Suprapubic skin (tissue), 4 donors: Measurements from ENCODE around the gene ATP1A2. TPM values are rescaled to one million over a fixed set of nuclear protein-coding genes. Genes with fewer than 3 reads are reported as not detected.

Experiments used
- DNase-seq, 2 donors: peaks; one replicate each; pipeline ENCODE4 v3.0.0-alpha.2; 2019; ENCODE audit warnings: low spot score in 2 of 2
- H3K27ac ChIP-seq: fragments of 200-600 bp; sonication (generic); one replicate; pipeline ENCODE4 v1.5.1; 2019
- H3K27me3 ChIP-seq: fragments of 200-600 bp; sonication (generic); one replicate; pipeline ENCODE4 v1.5.1; 2019
- H3K36me3 ChIP-seq: fragments of 200-600 bp; sonication (generic); one replicate; pipeline ENCODE4 v1.5.1; 2019
- H3K4me1 ChIP-seq: fragments of 200-600 bp; sonication (generic); one replicate; pipeline ENCODE4 v1.5.1; 2019
- H3K4me3 ChIP-seq: fragments of 200-600 bp; sonication (generic); one replicate; pipeline ENCODE4 v1.5.1; 2019; ENCODE audit warnings: mild to moderate bottlenecking
- H3K9me3 ChIP-seq: fragments of 200-600 bp; sonication (generic); one replicate; pipeline ENCODE4 v1.5.1; 2019
- EP300 ChIP-seq: sonication (generic); formaldehyde crosslinking; IDR thresholded peaks from one replicate; pipeline ENCODE4 v1.6.1; 2017; ENCODE audit warnings: antibody characterized with exemption
- POLR2A ChIP-seq, 2 donors: fragments of 450-650 bp; IDR thresholded peaks; one replicate each; pipeline ENCODE4 v1.6.1; 2017; ENCODE audit warnings: antibody characterized with exemption in 2 of 2, mild to moderate bottlenecking in 2 of 2, moderate library complexity in 2 of 2
- POLR2AphosphoS5 ChIP-seq, 3 donors: sonication (generic); formaldehyde crosslinking; IDR thresholded peaks; one replicate each; pipeline ENCODE4 v1.6.1; 2017; ENCODE audit warnings: antibody characterized with exemption in 3 of 3
- WGBS: methylation state at CpG from one replicate; pipeline ENCODE4 v1.1.5; 2018; 5-methylcytosine and 5-hydroxymethylcytosine counted together
- total RNA-seq, 4 donors: library from RNA; depleted of rRNA; stranded (reverse); fragments of >200 nt; gene quantifications; one replicate each; pipeline ENCODE4 v1.1.0, GENCODE V29; 2016
- TF ChIP-seq, protein P1 (sequence below), 2 donors: fragments of 200-600 bp in 1 of 2; fragments of 450-650 bp in 1 of 2; sonication (generic) in 1 of 2; IDR thresholded peaks; one replicate each; pipeline ENCODE4 v1.5.1; 2016 to 2019; ENCODE audit warnings: antibody characterized with exemption in 2 of 2, mild to moderate bottlenecking in 1 of 2, moderate library complexity in 1 of 2

ATP1A2 gene
- total RNA-seq, 4 donors from 2014 or later = 4.2 to 6.9 (median 4.8) TPM

DNA sequence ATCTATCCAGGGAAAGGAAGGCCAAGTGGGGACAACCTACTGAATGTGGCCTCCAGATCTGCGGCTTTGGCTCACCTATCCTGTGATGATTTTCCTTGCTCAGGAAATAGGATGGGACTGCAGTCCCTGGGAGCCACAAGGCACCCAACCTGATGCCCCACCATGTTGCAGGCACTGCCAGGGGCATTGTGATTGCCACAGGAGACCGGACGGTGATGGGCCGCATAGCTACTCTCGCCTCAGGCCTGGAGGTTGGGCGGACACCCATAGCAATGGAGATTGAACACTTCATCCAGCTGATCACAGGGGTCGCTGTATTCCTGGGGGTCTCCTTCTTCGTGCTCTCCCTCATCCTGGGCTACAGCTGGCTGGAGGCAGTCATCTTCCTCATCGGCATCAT lies 11.8 kb downstream of the ATP1A2 start:
- TF ChIP-seq, protein P1, sequence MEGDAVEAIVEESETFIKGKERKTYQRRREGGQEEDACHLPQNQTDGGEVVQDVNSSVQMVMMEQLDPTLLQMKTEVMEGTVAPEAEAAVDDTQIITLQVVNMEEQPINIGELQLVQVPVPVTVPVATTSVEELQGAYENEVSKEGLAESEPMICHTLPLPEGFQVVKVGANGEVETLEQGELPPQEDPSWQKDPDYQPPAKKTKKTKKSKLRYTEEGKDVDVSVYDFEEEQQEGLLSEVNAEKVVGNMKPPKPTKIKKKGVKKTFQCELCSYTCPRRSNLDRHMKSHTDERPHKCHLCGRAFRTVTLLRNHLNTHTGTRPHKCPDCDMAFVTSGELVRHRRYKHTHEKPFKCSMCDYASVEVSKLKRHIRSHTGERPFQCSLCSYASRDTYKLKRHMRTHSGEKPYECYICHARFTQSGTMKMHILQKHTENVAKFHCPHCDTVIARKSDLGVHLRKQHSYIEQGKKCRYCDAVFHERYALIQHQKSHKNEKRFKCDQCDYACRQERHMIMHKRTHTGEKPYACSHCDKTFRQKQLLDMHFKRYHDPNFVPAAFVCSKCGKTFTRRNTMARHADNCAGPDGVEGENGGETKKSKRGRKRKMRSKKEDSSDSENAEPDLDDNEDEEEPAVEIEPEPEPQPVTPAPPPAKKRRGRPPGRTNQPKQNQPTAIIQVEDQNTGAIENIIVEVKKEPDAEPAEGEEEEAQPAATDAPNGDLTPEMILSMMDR (IDR thresholded peaks at IDR 0.05) = no peak
- no peak for TF ChIP-seq POLR2A (IDR thresholded peaks at IDR 0.05)
- no peak for TF ChIP-seq EP300
- no peak for TF ChIP-seq POLR2AphosphoS5 (IDR thresholded peaks at IDR 0.05)
- 100% methylated on average over 4 of the region's 9 CpGs for WGBS
- H3K27ac ChIP-seq = no peak overlapping the region

DNA sequence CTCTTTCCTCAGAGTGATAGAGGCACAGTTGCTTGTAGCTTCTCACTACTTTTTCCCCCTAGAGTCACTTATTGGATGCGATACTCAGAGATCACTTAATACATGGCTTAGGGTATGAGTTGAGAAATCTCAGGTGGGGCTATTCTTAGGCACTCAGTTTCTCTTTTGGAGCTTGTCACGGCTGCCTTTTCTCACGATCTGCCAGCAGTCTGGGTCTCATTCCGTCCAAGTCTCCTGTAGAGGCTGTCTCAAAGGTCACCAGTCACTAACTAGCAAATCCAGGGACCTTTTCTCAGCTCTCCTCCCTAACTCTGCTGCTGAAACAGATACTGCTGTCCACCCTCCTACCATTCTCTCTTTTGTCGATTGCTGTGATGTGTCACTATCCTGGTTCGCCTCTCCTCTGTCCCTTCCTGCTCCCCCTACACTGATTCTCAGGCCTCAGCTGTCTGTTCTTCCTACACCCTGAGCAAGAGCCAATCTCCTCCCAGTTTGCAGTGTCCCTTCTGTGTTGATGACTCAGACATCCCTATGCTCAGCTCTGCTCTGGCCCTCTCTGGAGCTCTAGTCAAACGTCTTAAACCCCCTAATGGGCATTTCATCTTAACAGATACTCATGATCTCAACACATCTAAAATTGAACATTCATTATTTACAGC lies 12.4 kb downstream of the ATP1A2 start:
- Histone ChIP-seq H3K36me3 (no peaks in the 10 kb centered on the region), H3K9me3 (no peaks in the 10 kb centered on the region), H3K4me1 (peaks cover 21% of the 10 kb centered on the region), H3K4me3 (no peak overlapping the region), H3K27ac (no peak overlapping the region), H3K27me3 (no peaks in the 10 kb centered on the region)
- DNase-seq = no peak
- 69% methylated on average over 7 of the region's 7 CpGs for WGBS
- no peak for TF ChIP-seq EP300
- no peak for TF ChIP-seq POLR2AphosphoS5 (IDR thresholded peaks at IDR 0.05)
- TF ChIP-seq, protein P1 (IDR thresholded peaks at IDR 0.05) = no peak
- TF ChIP-seq POLR2A (IDR thresholded peaks at IDR 0.05) = no peak

More for the DNA sequence above, 11.8 kb downstream of the ATP1A2 start:
- no peak overlapping the region for H3K4me3 ChIP-seq
- no peaks in the 10 kb centered on the region for H3K27me3 ChIP-seq
- DNase-seq = no peak
- peaks cover 21% of the 10 kb centered on the region for H3K4me1 ChIP-seq
- H3K9me3 ChIP-seq = no peaks in the 10 kb centered on the region
- no peaks in the 10 kb centered on the region for H3K36me3 ChIP-seq

DNA sequence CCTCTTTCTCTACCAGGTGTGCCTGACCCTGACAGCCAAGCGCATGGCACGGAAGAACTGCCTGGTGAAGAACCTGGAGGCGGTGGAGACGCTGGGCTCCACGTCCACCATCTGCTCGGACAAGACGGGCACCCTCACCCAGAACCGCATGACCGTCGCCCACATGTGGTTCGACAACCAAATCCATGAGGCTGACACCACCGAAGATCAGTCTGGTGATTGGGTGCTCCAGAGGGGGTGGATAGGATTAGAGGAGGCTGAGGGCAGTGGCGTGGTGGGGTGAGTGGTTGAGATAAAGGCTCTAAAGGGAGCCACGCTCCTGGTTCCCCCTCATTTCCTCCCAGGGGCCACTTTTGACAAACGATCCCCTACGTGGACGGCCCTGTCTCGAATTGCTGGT lies 13.1 kb downstream of the ATP1A2 start:
- no peaks in the 10 kb centered on the region for H3K9me3 ChIP-seq
- TF ChIP-seq POLR2A (IDR thresholded peaks at IDR 0.05) = no peak
- TF ChIP-seq EP300 = no peak
- TF ChIP-seq, protein P1 (IDR thresholded peaks at IDR 0.05) = no peak
- H3K27ac ChIP-seq = no peak overlapping the region
- H3K4me3 ChIP-seq = no peak overlapping the region
- no peaks in the 10 kb centered on the region for H3K36me3 ChIP-seq
- H3K4me1 ChIP-seq = peaks cover 21% of the 10 kb centered on the region
- 95% methylated on average over 16 of the region's 18 CpGs for WGBS
- no peaks in the 10 kb centered on the region for H3K27me3 ChIP-seq
- DNase-seq = no peak

DNA sequence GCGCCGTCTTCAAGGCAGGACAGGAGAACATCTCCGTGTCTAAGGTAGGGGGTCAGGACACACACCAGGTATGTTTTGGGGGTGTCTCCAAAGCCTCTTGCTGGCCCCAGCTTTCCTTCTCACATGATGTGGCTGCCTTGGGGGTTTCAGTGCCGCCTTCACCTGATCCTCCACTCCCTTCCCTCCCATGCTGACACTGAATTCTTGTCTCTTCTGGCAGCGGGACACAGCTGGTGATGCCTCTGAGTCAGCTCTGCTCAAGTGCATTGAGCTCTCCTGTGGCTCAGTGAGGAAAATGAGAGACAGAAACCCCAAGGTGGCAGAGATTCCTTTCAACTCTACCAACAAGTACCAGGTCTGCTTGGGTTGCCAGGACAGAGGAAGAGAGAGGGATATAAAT lies 13.5 kb downstream of the ATP1A2 start:
- TF ChIP-seq, protein P1 (IDR thresholded peaks at IDR 0.05) = no peak
- TF ChIP-seq POLR2A (IDR thresholded peaks at IDR 0.05) (no peak), EP300 (no peak), POLR2AphosphoS5 (IDR thresholded peaks at IDR 0.05) (no peak)
- H3K36me3 ChIP-seq = no peaks in the 10 kb centered on the region
- no peak for DNase-seq
- peaks cover 17% of the 10 kb centered on the region for H3K4me1 ChIP-seq
- H3K9me3 ChIP-seq = no peaks in the 10 kb centered on the region
- H3K27ac ChIP-seq = no peak overlapping the region
- H3K4me3 ChIP-seq = no peak overlapping the region
- 88% methylated on average over 5 of the region's 5 CpGs for WGBS
- no peaks in the 10 kb centered on the region for H3K27me3 ChIP-seq

DNA sequence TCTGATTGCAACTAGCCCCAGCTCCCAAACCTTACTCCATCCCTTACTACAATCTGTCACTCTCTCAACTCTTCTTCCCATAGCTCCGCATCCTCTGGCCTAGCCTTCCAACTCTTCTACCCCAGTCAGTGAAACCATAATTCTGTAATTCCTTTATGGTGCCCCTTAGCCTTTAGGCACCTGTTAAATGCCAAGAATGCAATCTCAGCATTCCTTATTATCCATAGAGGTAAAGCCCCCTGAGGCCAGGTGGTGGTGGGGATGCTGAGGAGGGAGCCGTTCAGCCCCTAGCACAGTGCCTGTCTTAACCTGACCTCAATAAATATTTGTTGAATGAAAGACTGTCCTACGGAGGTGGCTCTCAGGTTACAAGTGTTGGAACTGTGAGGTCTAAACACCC lies 14.0 kb downstream of the ATP1A2 start:
- H3K36me3 ChIP-seq = no peaks in the 10 kb centered on the region
- no peak overlapping the region for H3K4me3 ChIP-seq
- WGBS = 83% methylated on average over 3 of the region's 3 CpGs
- TF ChIP-seq POLR2AphosphoS5 (IDR thresholded peaks at IDR 0.05) (no peak), POLR2A (IDR thresholded peaks at IDR 0.05) (no peak), EP300 (no peak)
- TF ChIP-seq, protein P1 (IDR thresholded peaks at IDR 0.05) = no peak
- H3K27ac ChIP-seq = no peak overlapping the region
- peaks cover 14% of the 10 kb centered on the region for H3K4me1 ChIP-seq
- DNase-seq = no peak
- H3K9me3 ChIP-seq = no peaks in the 10 kb centered on the region
- H3K27me3 ChIP-seq = no peaks in the 10 kb centered on the region
